ENCODE results near the gene ANO3. TPM values are rescaled to one million over a fixed set of nuclear protein-coding genes. Genes with fewer than 3 reads are reported as not detected.

Gene ANO3
- total and polyA plus RNA-seq, 2 of the 8 experiments (the other 6 are each of a cell fraction or from before 2014, with no cell fraction given) = not detected

DNA sequence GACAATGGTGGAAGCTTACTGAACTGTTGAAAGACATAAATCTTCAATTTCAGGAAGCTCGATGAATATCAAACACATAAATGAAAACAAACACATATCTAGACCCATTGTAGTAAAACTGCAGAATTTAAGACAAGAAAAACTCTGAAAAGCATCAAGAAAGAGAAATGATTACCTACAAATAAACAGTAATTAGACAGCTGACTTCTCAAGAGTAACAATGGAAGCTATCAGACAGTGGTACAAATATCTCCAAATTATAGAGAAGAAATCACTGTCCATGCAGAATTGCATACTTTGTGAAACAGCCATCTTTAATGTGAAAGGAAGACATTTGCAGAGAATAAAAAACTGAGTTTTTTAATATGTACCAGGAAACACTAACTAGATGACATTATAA lies 45.7 kb downstream of the ANO3 start:
- H4K20me1 ChIP-seq (replicated peaks in 1 of 2; ENCODE audit: control insufficient read depth in 1 of 2, insufficient read depth in 2 of 2, low read length in 2 of 2) = no peaks in the 10 kb centered on the region
- H3K27ac ChIP-seq (ENCODE audit: low read depth, low read length) = no peak overlapping the region
- H2BK20ac ChIP-seq (ENCODE audit: low read length) = no peak overlapping the region
- WGBS, 2 experiments (ENCODE audit: extremely low coverage in 1 of 2, insufficient coverage in 1 of 2, insufficient read length in 1 of 2, insufficient replicate concordance in 2 of 2, low coverage in 1 of 2, low lambda C conversion rate in 2 of 2, missing lambda C conversion rate in 1 of 2) = 100% methylated on average over 1 of the region's 1 CpG; no CpG with 5 or more reads in 1 of the 2 experiments
- H3K36me3 ChIP-seq (ENCODE audit: control insufficient read depth in 2 of 4, insufficient read depth in 4 of 4, low read length in 3 of 4) = no peaks in the 10 kb centered on the region
- H3K18ac ChIP-seq (ENCODE audit: extremely low read depth, low read length) = no peak overlapping the region
- ChIA-PET CTCF (ENCODE audit: partially characterized antibody) (no interaction called here), POLR2A (ENCODE audit: partially characterized antibody) (no interaction called here)
- TF ChIP-seq POU5F1 (IDR thresholded peaks at IDR 0.05; ENCODE audit: low read depth, low read length) (no peak), SRF (IDR thresholded peaks at IDR 0.05; ENCODE audit: low read depth, low read length) (no peak), TAF7 (optimal IDR thresholded peaks at IDR 0.05; ENCODE audit: borderline replicate concordance, low read depth, low read length) (no peak), CEBPB (IDR thresholded peaks at IDR 0.05; ENCODE audit: low read depth, low read length) (no peak), TEAD4 (IDR thresholded peaks at IDR 0.05; ENCODE audit: low read depth, low read length) (no peak), SIN3A (conservative IDR thresholded peaks at IDR 0.05 in 1 of 2, IDR thresholded peaks at IDR 0.05 in 1 of 2; ENCODE audit: low read depth in 1 of 2, low read length in 2 of 2) (no peak), SIRT6 (IDR thresholded peaks at IDR 0.05; ENCODE audit: low read length) (no peak)
- no peak overlapping the region for H2AFZ ChIP-seq (ENCODE audit: low read length)
- H2AK5ac ChIP-seq (ENCODE audit: low read depth, low read length) = no peak overlapping the region
- no peaks in the 10 kb centered on the region for H3K79me1 ChIP-seq (ENCODE audit: low read depth, low read length)
- H3K4ac ChIP-seq (replicated peaks; ENCODE audit: insufficient read length, low read depth, low read length) = no peak overlapping the region
- no peak overlapping the region for H3K4me3 ChIP-seq (ENCODE audit: extremely low read depth in 1 of 4, insufficient read depth in 2 of 4, low read depth in 3 of 4, low read length in 4 of 4)
- no peak overlapping the region for H2BK120ac ChIP-seq (replicated peaks; ENCODE audit: low read depth, low read length)
- FAIRE-seq = no peak
- no peak overlapping the region for H3K9ac ChIP-seq (replicated peaks in 1 of 4; ENCODE audit: extremely low read depth in 1 of 4, low read depth in 3 of 4, low read length in 3 of 4)
- DNase-seq (ENCODE audit: low read depth in 1 of 2, low spot score in 2 of 2) = no peak
- H2BK15ac ChIP-seq (ENCODE audit: low read length) = no peak overlapping the region
- no peak overlapping the region for H2BK12ac ChIP-seq (ENCODE audit: low read depth, low read length)
- H4K5ac ChIP-seq (ENCODE audit: insufficient read length, low read depth, low read length) = no peak overlapping the region
- no peak overlapping the region for H2BK5ac ChIP-seq (ENCODE audit: low read depth, low read length)
- no peak overlapping the region for H3K4me2 ChIP-seq (ENCODE audit: insufficient read depth in 1 of 2, low read depth in 2 of 2, low read length in 2 of 2)
- no peaks in the 10 kb centered on the region for H3K79me2 ChIP-seq (ENCODE audit: control insufficient read depth in 1 of 2, insufficient read depth in 2 of 2, low read length in 2 of 2)
- no peak overlapping the region for H3K56ac ChIP-seq (replicated peaks; ENCODE audit: insufficient read length, low read depth, low read length)
- H4K8ac ChIP-seq (ENCODE audit: extremely low read depth, insufficient read depth, low read length) = no peak overlapping the region
- no peak overlapping the region for H4K91ac ChIP-seq (replicated peaks; ENCODE audit: insufficient read length, low read length)
- H3K14ac ChIP-seq (ENCODE audit: insufficient read length) = no peak overlapping the region
- no peaks in the 10 kb centered on the region for H3K23me2 ChIP-seq (ENCODE audit: low read depth, low read length)
- no peak overlapping the region for H3K23ac ChIP-seq (ENCODE audit: insufficient read length)
- peaks cover 0 to 13% of the 10 kb centered on the region in 2 experiments; a peak in 2 of 4 replicates for H3K9me3 ChIP-seq (ENCODE audit: insufficient read depth in 2 of 2, low read depth in 1 of 2, low read length in 1 of 2)
- no peaks in the 10 kb centered on the region for H3K4me1 ChIP-seq (replicated peaks in 1 of 4; ENCODE audit: control insufficient read depth in 3 of 4, insufficient read depth in 4 of 4, low read length in 3 of 4)
- H3K27me3 ChIP-seq (replicated peaks in 1 of 4; ENCODE audit: control insufficient read depth in 3 of 4, extremely low read depth in 1 of 4, insufficient read depth in 3 of 4, low read length in 3 of 4) = no peaks in the 10 kb centered on the region
